ENCODE data around the gene ZNF142. TPM values are rescaled to one million over a fixed set of nuclear protein-coding genes. Genes with fewer than 3 reads are reported as not detected.

Gene ZNF142
- total and polyA plus RNA-seq, 2 of the 4 experiments (the other 2 are of a cell fraction) = 4.3 to 9.7 TPM

- Histone ChIP-seq H3K23ac (ENCODE audit: low read depth, low read length) (no peak overlapping the region), H3K9me3 (ENCODE audit: control insufficient read depth, insufficient read depth, low read length) (no peaks in the 10 kb centered on the region), H2AK5ac (ENCODE audit: low read depth, low read length) (no peak overlapping the region), H3K14ac (replicated peaks; ENCODE audit: low read depth, low read length) (no peak overlapping the region), H3K9me1 (ENCODE audit: insufficient read depth, low read length) (peaks cover 8% of the 10 kb centered on the region; the same call in 1 of the 2 replicates), H2AK9ac (replicated peaks; ENCODE audit: low read depth, low read length, poor library complexity) (no peak overlapping the region), H3K56ac (ENCODE audit: extremely low read depth, insufficient read depth, low read length) (no peak overlapping the region), H3K4me1 (ENCODE audit: control insufficient read depth, insufficient read depth, low read length) (peaks cover 3% of the 10 kb centered on the region; the same call in 1 of the 2 replicates), H2BK20ac (ENCODE audit: low read depth, low read length) (no peak overlapping the region), H3K79me1 (ENCODE audit: low read depth in 1 of 2, low read length in 2 of 2) (peaks cover 30 to 35% of the 10 kb centered on the region in 2 experiments), H4K8ac (ENCODE audit: low read depth in 2 of 2, low read length in 2 of 2) (no peak overlapping the region), H2BK120ac (ENCODE audit: low read depth, low read length) (no peak overlapping the region), H2BK5ac (ENCODE audit: low read depth, low read length, poor library complexity, severe bottlenecking) (no peak overlapping the region), H3K9ac (ENCODE audit: low read depth, low read length) (no peak overlapping the region), H3K18ac (ENCODE audit: low read depth, low read length) (no peak overlapping the region), H3K4me2 (ENCODE audit: low read depth, low read length) (no peak overlapping the region), H3K4ac (ENCODE audit: low read depth, low read length) (no peak overlapping the region), H4K91ac (ENCODE audit: insufficient read depth, low read depth, low read length) (no peak overlapping the region), H4K5ac (ENCODE audit: low read depth, low read length) (no peak overlapping the region), H3K27me3 (ENCODE audit: control insufficient read depth, insufficient read depth, low read length) (no peaks in the 10 kb centered on the region), H4K20me1 (ENCODE audit: insufficient read depth, low read length) (no peaks in the 10 kb centered on the region), H2BK15ac (ENCODE audit: low read depth, low read length) (no peak overlapping the region), H3K36me3 (ENCODE audit: control insufficient read depth, insufficient read depth, low read length) (peaks cover 50% of the 10 kb centered on the region), H3K4me3 (ENCODE audit: insufficient read depth, low read depth, low read length) (no peak overlapping the region), H3K27ac (ENCODE audit: insufficient read depth, low read length) (no peak overlapping the region), H2AFZ (replicated peaks; ENCODE audit: low read length, poor library complexity) (no peak overlapping the region)
- BruUV-seq (replicated peaks) = no TSS peak
- no peak for DNase-seq
- ChIA-PET POLR2A (ENCODE audit: unreplicated experiment) (interaction anchor here (0.6 kb wide), 1 partner anchor 60 kb away, joined by 8 read pairs; no protein-coding TSS in a partner anchor), CTCF (no interaction called here)
- dilution Hi-C loops (cut with HindIII; ENCODE audit: low sequenced_read_pairs, unreplicated experiment) (no loop called here), intact Hi-C loops (cut with micrococcal nuclease) (no loop called here), in situ Hi-C loops (cut with MboI; ENCODE audit: low sequenced_read_pairs) (no loop called here)
- no peak for ATAC-seq (ENCODE audit: low read depth)
- 88% methylated on average over 5 of the region's 7 CpGs; no CpG with 5 or more reads in 1 of the 2 experiments for WGBS, 2 experiments (ENCODE audit: extremely low coverage in 2 of 2, insufficient read length in 1 of 2)
- TF ChIP-seq CTCF (conservative IDR thresholded peaks at IDR 0.05; ENCODE audit: low read depth, low read length) (no peak), POLR2A (IDR thresholded peaks at IDR 0.05; ENCODE audit: low read depth, low read length) (no peak), MAZ (IDR thresholded peaks at IDR 0.05; ENCODE audit: borderline replicate concordance, low read depth, low read length) (no peak), RCOR1 (IDR thresholded peaks at IDR 0.05; ENCODE audit: insufficient replicate concordance, low read length) (no peak), FOS (IDR thresholded peaks at IDR 0.05; ENCODE audit: low read depth, low read length) (no peak), RFX5 (IDR thresholded peaks at IDR 0.05; ENCODE audit: low read depth, low read length) (no peak), BHLHE40 (IDR thresholded peaks at IDR 0.05; ENCODE audit: low read depth, low read length) (no peak), MAFK (IDR thresholded peaks at IDR 0.05; ENCODE audit: low read depth, low read length) (no peak), CEBPB (IDR thresholded peaks at IDR 0.05; ENCODE audit: low read depth, low read length) (no peak), CHD1 (IDR thresholded peaks at IDR 0.05; ENCODE audit: low read depth, low read length) (no peak), RAD21 (IDR thresholded peaks at IDR 0.05; ENCODE audit: low read length) (no peak), MXI1 (IDR thresholded peaks at IDR 0.05; ENCODE audit: borderline replicate concordance, low read depth, low read length) (no peak), NFE2L2 (IDR thresholded peaks at IDR 0.05; ENCODE audit: low read depth, low read length) (no peak), SMC3 (IDR thresholded peaks at IDR 0.05; ENCODE audit: low read depth, low read length) (no peak)
- TF ChIP-seq, protein P1, sequence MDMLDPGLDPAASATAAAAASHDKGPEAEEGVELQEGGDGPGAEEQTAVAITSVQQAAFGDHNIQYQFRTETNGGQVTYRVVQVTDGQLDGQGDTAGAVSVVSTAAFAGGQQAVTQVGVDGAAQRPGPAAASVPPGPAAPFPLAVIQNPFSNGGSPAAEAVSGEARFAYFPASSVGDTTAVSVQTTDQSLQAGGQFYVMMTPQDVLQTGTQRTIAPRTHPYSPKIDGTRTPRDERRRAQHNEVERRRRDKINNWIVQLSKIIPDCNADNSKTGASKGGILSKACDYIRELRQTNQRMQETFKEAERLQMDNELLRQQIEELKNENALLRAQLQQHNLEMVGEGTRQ (IDR thresholded peaks at IDR 0.05; ENCODE audit: low read depth, low read length) = no peak
- TF ChIP-seq, protein P2, sequence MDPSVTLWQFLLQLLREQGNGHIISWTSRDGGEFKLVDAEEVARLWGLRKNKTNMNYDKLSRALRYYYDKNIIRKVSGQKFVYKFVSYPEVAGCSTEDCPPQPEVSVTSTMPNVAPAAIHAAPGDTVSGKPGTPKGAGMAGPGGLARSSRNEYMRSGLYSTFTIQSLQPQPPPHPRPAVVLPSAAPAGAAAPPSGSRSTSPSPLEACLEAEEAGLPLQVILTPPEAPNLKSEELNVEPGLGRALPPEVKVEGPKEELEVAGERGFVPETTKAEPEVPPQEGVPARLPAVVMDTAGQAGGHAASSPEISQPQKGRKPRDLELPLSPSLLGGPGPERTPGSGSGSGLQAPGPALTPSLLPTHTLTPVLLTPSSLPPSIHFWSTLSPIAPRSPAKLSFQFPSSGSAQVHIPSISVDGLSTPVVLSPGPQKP (IDR thresholded peaks at IDR 0.05; ENCODE audit: borderline replicate concordance, low read depth, low read length) = no peak
Measured at GRCh38 chr2:218662377-218662776, 3.0 kb upstream of the ZNF142 start.
